K562 (cell line): Measurements from ENCODE around the gene PRDX1. TPM values are rescaled to one million over a fixed set of nuclear protein-coding genes. Genes with fewer than 3 reads are reported as not detected.

ENCODE experiments used
- ARID3A ChIP-seq: IDR thresholded peaks from 2 replicates; pipeline ENCODE4 v1.6.1; 2012; ENCODE audit warnings: low read depth, low read length, improper control_type of control experiment, borderline replicate concordance
- CBX5 ChIP-seq: IDR thresholded peaks from 2 replicates; pipeline ENCODE4 v1.6.1; 2014; ENCODE audit warnings: low read depth, borderline replicate concordance
- CHD4 ChIP-seq: fragments of 200-600 bp; sonication (generic); IDR thresholded peaks from 3 replicates; pipeline ENCODE4 v1.6.1; 2012; ENCODE audit warnings: low read depth, mild to moderate bottlenecking, mixed read lengths, low read length, inconsistent platforms; ENCODE audit not compliant: insufficient read depth, insufficient replicate concordance, poor library complexity, severe bottlenecking
- ELK1 ChIP-seq: sonication (generic); formaldehyde crosslinking; IDR thresholded peaks from 2 replicates; pipeline ENCODE4 v1.8.1; 2022; ENCODE audit warnings: missing genetic modification reagents
- FOXM1 ChIP-seq, 2 experiments: fragments of 450-650 bp in 1 of 2; sonication (generic) in 1 of 2; formaldehyde crosslinking in 1 of 2; IDR thresholded peaks; 2 replicates each; pipeline versions ENCODE4 v1.6.1 to v1.9.0; 2017 to 2022; ENCODE audit warnings: low read depth in 2 of 2, mild to moderate bottlenecking in 2 of 2, missing genetic modification reagents in 1 of 2, moderate library complexity in 1 of 2
- GTF2E2 ChIP-seq: fragments of 200-800 bp; sonication (Bioruptor generic); IDR thresholded peaks from 2 replicates; pipeline ENCODE4 v1.6.1; 2016; ENCODE audit warnings: missing genetic modification characterization, missing compliant biosample characterization
- HES1 ChIP-seq: fragments of 450-650 bp; IDR thresholded peaks from 2 replicates; pipeline ENCODE4 v1.6.1; 2016; ENCODE audit warnings: low read depth, mild to moderate bottlenecking, moderate library complexity
- KLF1 ChIP-seq: fragments of 450-650 bp; IDR thresholded peaks from 2 replicates; pipeline ENCODE4 v1.6.1; 2016; ENCODE audit warnings: missing genetic modification characterization, missing compliant biosample characterization
- MCM5 ChIP-seq: fragments of 450-650 bp; IDR thresholded peaks from 2 replicates; pipeline ENCODE4 v1.6.1; 2016; ENCODE audit warnings: low read depth
- NR4A1 ChIP-seq, 2 experiments: fragments of 250-450 bp in 1 of 2; fragments of 450-650 bp in 1 of 2; sonication (Bioruptor Pico) in 1 of 2; IDR thresholded peaks; 2 replicates each; pipeline versions ENCODE4 v1.4.0 to v1.6.1; 2016 to 2020; ENCODE audit warnings: mild to moderate bottlenecking in 2 of 2, missing compliant biosample characterization in 1 of 2, missing genetic modification characterization in 1 of 2, moderate library complexity in 1 of 2
- PBX2 ChIP-seq, 2 experiments: IDR thresholded peaks in 1 of 2; conservative IDR thresholded peaks in 1 of 2; 2 replicates each; pipeline ENCODE4 v1.6.1; 2016; ENCODE audit warnings: low read depth in 2 of 2, mild to moderate bottlenecking in 1 of 2, missing compliant biosample characterization in 1 of 2, missing genetic modification characterization in 1 of 2, moderate library complexity in 1 of 2
- SMARCB1 ChIP-seq: IDR thresholded peaks from 2 replicates; pipeline ENCODE4 v1.6.1; 2011; ENCODE audit warnings: improper control_type of control experiment, low read depth; ENCODE audit not compliant: insufficient read length
- SP2 ChIP-seq: IDR thresholded peaks from 2 replicates; pipeline ENCODE4 v1.6.1; 2011; ENCODE audit warnings: mild to moderate bottlenecking, low read depth, low read length, moderate library complexity; ENCODE audit not compliant: poor library complexity, severe bottlenecking; ENCODE audit errors: extremely low read depth
- ZNF436 ChIP-seq: fragments of 250-450, 450-650 bp; sonication (Bioruptor Pico); formaldehyde crosslinking; IDR thresholded peaks from 2 replicates; pipeline ENCODE4 v1.7.0; 2020; ENCODE audit warnings: mild to moderate bottlenecking
- ZNF445 ChIP-seq: fragments of 250-450 bp; sonication (Bioruptor Pico); IDR thresholded peaks from 2 replicates; pipeline ENCODE4 v1.4.0; 2020; ENCODE audit warnings: low read depth, mild to moderate bottlenecking, moderate library complexity
- ZNF740 ChIP-seq, 3 experiments: fragments of 200-800 bp in 1 of 3; sonication (Bioruptor generic) in 1 of 3; sonication (generic) in 1 of 3; formaldehyde crosslinking in 1 of 3; IDR thresholded peaks; 2 replicates each; pipeline versions ENCODE4 v1.6.1 to v1.8.0; 2016 to 2022; ENCODE audit warnings: mild to moderate bottlenecking in 2 of 3, missing compliant biosample characterization in 2 of 3, missing genetic modification characterization in 2 of 3, missing genetic modification reagents in 1 of 3
- polyA plus RNA-seq, 8 experiments: library from polyadenylated mRNA; depleted of rRNA in 4 of 8; stranded (reverse) in 5 of 8; unstranded in 3 of 8; fragments of >200 nt; fragmentation: Nextera tagmentation in 2 of 8; fragmentation: Illumina TruSeq in 1 of 8; extraction: Ambion mirVana in 2 of 8; extraction: Trizol in 1 of 8; gene quantifications; 2 replicates each; pipeline versions ENCODE4 v1.2.1 to v1.2.3, GENCODE V29; 2011 to 2014; ENCODE audit warnings: inconsistent platforms in 1 of 8, missing spikeins in 1 of 8
- total RNA-seq, 7 experiments: library from RNA; depleted of rRNA in 6 of 7; stranded (reverse); fragments of >200 nt in 6 of 7; fragmentation: Illumina TruSeq in 2 of 7; extraction: Trizol in 2 of 7; gene quantifications; 2 replicates each; pipeline versions ENCODE4 v1.2.1 to v1.2.3, GENCODE V29; 2011 to 2021; ENCODE audit warnings: low replicate concordance in 1 of 7

PRDX1 gene
- total and polyA plus RNA-seq, 9 of the 15 experiments (the other 6 are each of a cell fraction or from before 2014, with no cell fraction given), result 748 to 2,388 (median 1,045) TPM

GRCh38 chr1:45550401-45551351 lies 29.0 kb upstream of the PRDX1 start, which contains the start of gene AKR1A1 (continued):
- TF ChIP-seq PBX2 (CRISPR knock-in tag; IDR thresholded peaks at IDR 0.05; ENCODE audit: low read depth) (no peak), PBX2 (tag; conservative IDR thresholded peaks at IDR 0.05; ENCODE audit: low read depth) (no peak), SMARCB1 (no peak), ELK1 (CRISPR knock-in tag) (no peak), ARID3A (no peak), HES1 (no peak), CBX5 (no peak; the same call in 1 of the 2 replicates), CHD4 (no peak), GTF2E2 (tag) (peak; percentile 90), ZNF740 (CRISPR knock-in tag; IDR thresholded peaks at IDR 0.05) (peak; percentile 81), ZNF740 (tag; IDR thresholded peaks at IDR 0.05) (0 out of 4 replicates have a peak, but pooled peaks have one; percentile 45 to 50), FOXM1 (IDR thresholded peaks at IDR 0.05; ENCODE audit: low read depth) (0 out of 2 replicates have a peak, but pooled peaks have one; percentile 10), FOXM1 (CRISPR knock-in tag; IDR thresholded peaks at IDR 0.05; ENCODE audit: low read depth) (peak; percentile 88), ZNF436 (no peak), KLF1 (0 out of 2 replicates have a peak, but pooled peaks have one; percentile 63), MCM5 (no peak), NR4A1 (CRISPR knock-in tag; IDR thresholded peaks at IDR 0.05) (peak; percentile 51; the same call in 1 of the 2 replicates), NR4A1 (tag; IDR thresholded peaks at IDR 0.05) (peak; percentile 92), ZNF445 (no peak), SP2 (no peak)
